GM19372 (cell line): ENCODE measurements around the gene MYO16.

Source experiments
- ATAC-seq: cut with Tn5 transposase; IDR thresholded peaks from one replicate; pipeline ENCODE4 v1.9.1; 2021; ENCODE audit warnings: mild to moderate bottlenecking, low read depth, moderate library complexity; ENCODE audit not compliant: unreplicated experiment

The MYO16 gene

GRCh38 chr13:108629181-108629752 is at the start of gene MYO16:
Gene MYO16 (plus strand): TSS chr13:108629611. CDS start chr13:108629845, 234 bp downstream.
- no peak for ATAC-seq

- no peak for ATAC-seq
These were observed 42.6 kb upstream of the MYO16 start for GRCh38 chr13:108586826-108587225.

GRCh38 chr13:108588516-108588915 is 40.9 kb upstream of the MYO16 start:
- no peak for ATAC-seq

GRCh38 chr13:108594153-108594552 is 35.3 kb upstream of the MYO16 start:
- no peak for ATAC-seq

GRCh38 chr13:108595436-108596274 is 33.8 kb upstream of the MYO16 start:
- no peak for ATAC-seq

- ATAC-seq, result no peak
These were observed 31.5 kb upstream of the MYO16 start for GRCh38 chr13:108597943-108598342.

- ATAC-seq, result no peak
These were observed 23.0 kb upstream of the MYO16 start for GRCh38 chr13:108606424-108606823.

- ATAC-seq, result no peak
These were observed 20.1 kb upstream of the MYO16 start for GRCh38 chr13:108609353-108609752.

- no peak for ATAC-seq
These were observed 18.9 kb upstream of the MYO16 start for GRCh38 chr13:108610507-108610906.

GRCh38 chr13:108615241-108615640 is 14.2 kb upstream of the MYO16 start:
- no peak for ATAC-seq

- ATAC-seq, result no peak
These were observed 11.2 kb upstream of the MYO16 start for GRCh38 chr13:108618233-108618632.

- ATAC-seq, result no peak
These were observed 7.9 kb upstream of the MYO16 start for GRCh38 chr13:108621462-108621861.

GRCh38 chr13:108624108-108624507 is 5.3 kb upstream of the MYO16 start:
- no peak for ATAC-seq

GRCh38 chr13:108624979-108625378 is 4.4 kb upstream of the MYO16 start:
- no peak for ATAC-seq

GRCh38 chr13:108629988-108630387 is 577 bp downstream of the MYO16 start:
- no peak for ATAC-seq

- no peak for ATAC-seq
These were observed 3.3 kb downstream of the MYO16 start for GRCh38 chr13:108632649-108633167.

- ATAC-seq, result no peak
These were observed 9.5 kb downstream of the MYO16 start for GRCh38 chr13:108638901-108639300.

GRCh38 chr13:108643646-108644353 is 14.4 kb downstream of the MYO16 start:
- ATAC-seq, result no peak

GRCh38 chr13:108645376-108645775 is 16.0 kb downstream of the MYO16 start:
- ATAC-seq, result no peak

GRCh38 chr13:108650271-108650670 is 20.9 kb downstream of the MYO16 start:
- ATAC-seq, result no peak

GRCh38 chr13:108656742-108657141 is 27.3 kb downstream of the MYO16 start:
- no peak for ATAC-seq
